ENCODE results near the gene MMP25.
"Not testable (repeated sequence)": the region's sequence is repeated elsewhere in the genome, so short reads cannot be mapped to it uniquely, and the experiment has no call there.

- TF ChIP-seq CTCF (IDR thresholded peaks at IDR 0.05); POLR2A (IDR thresholded peaks at IDR 0.05); POLR2AphosphoS5 (IDR thresholded peaks at IDR 0.05; ENCODE audit: insufficient read depth in 1 of 2, low read depth in 1 of 2): not testable (repeated sequence)
These were observed 7.0 kb downstream of the MMP25 start for GRCh38 chr16:3053330-3053710.
